ENCODE results near the gene CCL16. TPM values are rescaled to one million over a fixed set of nuclear protein-coding genes. Genes with fewer than 3 reads are reported as not detected.

CCL16 gene
- total and polyA plus RNA-seq, 2 of the 8 experiments (the other 6 are each of a cell fraction or from before 2014, with no cell fraction given) = not detected

GRCh38 chr17:35947156-35947585 lies 34.1 kb downstream of the CCL16 start:
- no peaks in the 10 kb centered on the region for H4K20me1 ChIP-seq (replicated peaks in 1 of 2; ENCODE audit: control insufficient read depth in 1 of 2, insufficient read depth in 2 of 2, low read length in 2 of 2)
- FAIRE-seq (no peak), DNase-seq (ENCODE audit: low read depth in 1 of 2, low spot score in 2 of 2) (peak in 1 of 2 experiments; percentile 72)
- H4K5ac ChIP-seq (ENCODE audit: insufficient read length, low read depth, low read length) = no peak overlapping the region
- no peak overlapping the region for H4K91ac ChIP-seq (replicated peaks; ENCODE audit: insufficient read length, low read length)
- H2BK20ac ChIP-seq (ENCODE audit: low read length) = no peak overlapping the region
- WGBS, 2 experiments (ENCODE audit: extremely low coverage in 1 of 2, insufficient coverage in 1 of 2, insufficient read length in 1 of 2, insufficient replicate concordance in 2 of 2, low coverage in 1 of 2, low lambda C conversion rate in 2 of 2, missing lambda C conversion rate in 1 of 2) = 48% methylated on average over 11 of the region's 12 CpGs; no CpG with 5 or more reads in 1 of the 2 experiments
- no peaks in the 10 kb centered on the region for H3K27me3 ChIP-seq (replicated peaks in 1 of 4; ENCODE audit: control insufficient read depth in 3 of 4, extremely low read depth in 1 of 4, insufficient read depth in 3 of 4, low read length in 3 of 4)
- no peak overlapping the region for H3K18ac ChIP-seq (ENCODE audit: extremely low read depth, low read length)
- no peaks in the 10 kb centered on the region for H3K23me2 ChIP-seq (ENCODE audit: low read depth, low read length)
- no peaks in the 10 kb centered on the region for H3K36me3 ChIP-seq (ENCODE audit: control insufficient read depth in 2 of 4, insufficient read depth in 4 of 4, low read length in 3 of 4)
- no peak overlapping the region for H2BK5ac ChIP-seq (ENCODE audit: low read depth, low read length)
- no peak overlapping the region for H2BK12ac ChIP-seq (ENCODE audit: low read depth, low read length)
- no peak overlapping the region for H2BK120ac ChIP-seq (replicated peaks; ENCODE audit: low read depth, low read length)
- H3K79me2 ChIP-seq (ENCODE audit: control insufficient read depth in 1 of 2, insufficient read depth in 2 of 2, low read length in 2 of 2) = no peaks in the 10 kb centered on the region
- H2AK5ac ChIP-seq (ENCODE audit: low read depth, low read length) = no peak overlapping the region
- H3K4me1 ChIP-seq (replicated peaks in 1 of 4; ENCODE audit: control insufficient read depth in 3 of 4, insufficient read depth in 4 of 4, low read length in 3 of 4) = no peaks in the 10 kb centered on the region
- POLR2A ChIA-PET (ENCODE audit: partially characterized antibody) = no interaction called here
- H3K14ac ChIP-seq (ENCODE audit: insufficient read length) = no peak overlapping the region
- H3K27ac ChIP-seq (ENCODE audit: low read depth, low read length) = no peak overlapping the region
- no peak overlapping the region for H2BK15ac ChIP-seq (ENCODE audit: low read length)
- H3K79me1 ChIP-seq (ENCODE audit: low read depth, low read length) = no peaks in the 10 kb centered on the region
- no peak overlapping the region for H3K4me2 ChIP-seq (ENCODE audit: insufficient read depth in 1 of 2, low read depth in 2 of 2, low read length in 2 of 2)
- no peak overlapping the region for H3K23ac ChIP-seq (ENCODE audit: insufficient read length)
- TF ChIP-seq CREB1 (IDR thresholded peaks at IDR 0.05) = no peak
- no peak for TF ChIP-seq PHF8 (conservative IDR thresholded peaks at IDR 0.05; ENCODE audit: low read depth, low read length)
- TF ChIP-seq GABPA (IDR thresholded peaks at IDR 0.05; ENCODE audit: borderline replicate concordance, insufficient read depth, low read length) = no peak
- TF ChIP-seq RAD21 (IDR thresholded peaks at IDR 0.05 in 1 of 2, conservative IDR thresholded peaks at IDR 0.05 in 1 of 2; ENCODE audit: low read depth in 2 of 2, low read length in 2 of 2) = peak; percentile 86
- TF ChIP-seq POLR2A (IDR thresholded peaks at IDR 0.05; ENCODE audit: control extremely low read depth in 1 of 2, low read depth in 2 of 2, low read length in 2 of 2) = no peak
- 0 out of 2 replicates have a peak, but pooled peaks have one; percentile 8 for TF ChIP-seq EGR1 (IDR thresholded peaks at IDR 0.05; ENCODE audit: borderline replicate concordance, low read depth, low read length)
- peak; percentile 77 to 87 (median 79) for TF ChIP-seq CTCF (IDR thresholded peaks at IDR 0.05; ENCODE audit: control extremely low read depth in 1 of 3, insufficient read depth in 1 of 3, low read depth in 1 of 3, low read length in 3 of 3)
- H3K4ac ChIP-seq (replicated peaks; ENCODE audit: insufficient read length, low read depth, low read length) = no peak overlapping the region
- no peak overlapping the region for H3K56ac ChIP-seq (replicated peaks; ENCODE audit: insufficient read length, low read depth, low read length)
- H4K8ac ChIP-seq (ENCODE audit: extremely low read depth, insufficient read depth, low read length) = no peak overlapping the region
- no peak overlapping the region for H2AFZ ChIP-seq (ENCODE audit: low read length)
- no peaks in the 10 kb centered on the region for H3K9me3 ChIP-seq (ENCODE audit: insufficient read depth in 2 of 2, low read depth in 1 of 2, low read length in 1 of 2)
- H3K4me3 ChIP-seq (ENCODE audit: extremely low read depth in 1 of 4, insufficient read depth in 2 of 4, low read depth in 3 of 4, low read length in 4 of 4) = no peak overlapping the region
- CTCF ChIA-PET (ENCODE audit: partially characterized antibody) = interaction anchor here (0.6 to 1.6 kb wide), 7 partner anchors 8 to 57 kb away, joined by 3 to 9 read pairs (median 4); no protein-coding TSS in a partner anchor
- H3K9ac ChIP-seq (replicated peaks in 1 of 4; ENCODE audit: extremely low read depth in 1 of 4, low read depth in 3 of 4, low read length in 3 of 4) = no peak overlapping the region

Measured in H1 (cell line).